ENCODE results near the gene TNFRSF11A.

TNFRSF11A gene

GRCh38 chr18:62300359-62300963, 24.6 kb upstream of the TNFRSF11A start:
- DNase-seq = no peak
- TF ChIP-seq GATA1 (IDR thresholded peaks at IDR 0.05; ENCODE audit: low read depth, low read length) (no peak), POLR2A (IDR thresholded peaks at IDR 0.05; ENCODE audit: low read length) (no peak)

- DNase-seq = no peak
- no peak for TF ChIP-seq GATA1 (IDR thresholded peaks at IDR 0.05; ENCODE audit: low read depth, low read length)
- TF ChIP-seq POLR2A (IDR thresholded peaks at IDR 0.05; ENCODE audit: low read length) = no peak
Measured at GRCh38 chr18:62301322-62301721, 23.8 kb upstream of the TNFRSF11A start.

- TF ChIP-seq GATA1 (IDR thresholded peaks at IDR 0.05; ENCODE audit: low read depth, low read length) (no peak), POLR2A (IDR thresholded peaks at IDR 0.05; ENCODE audit: low read length) (no peak)
- DNase-seq = no peak
Measured at GRCh38 chr18:62312851-62313250, 12.3 kb upstream of the TNFRSF11A start.

- no peak for TF ChIP-seq POLR2A (IDR thresholded peaks at IDR 0.05; ENCODE audit: low read length)
- TF ChIP-seq GATA1 (IDR thresholded peaks at IDR 0.05; ENCODE audit: low read depth, low read length) = no peak
- peak; percentile 27 to 79 for DNase-seq
Measured at GRCh38 chr18:62318228-62319180, 6.6 kb upstream of the TNFRSF11A start.

- TF ChIP-seq GATA1 (IDR thresholded peaks at IDR 0.05; ENCODE audit: low read depth, low read length) (no peak), POLR2A (IDR thresholded peaks at IDR 0.05; ENCODE audit: low read length) (no peak)
- DNase-seq = peak in 1 of 2 experiments; percentile 14
Measured at GRCh38 chr18:62321201-62321600, 3.9 kb upstream of the TNFRSF11A start.

GRCh38 chr18:62323483-62324180, 1.5 kb upstream of the TNFRSF11A start:
- no peak for DNase-seq
- TF ChIP-seq POLR2A (IDR thresholded peaks at IDR 0.05; ENCODE audit: low read length) (no peak), GATA1 (IDR thresholded peaks at IDR 0.05; ENCODE audit: low read depth, low read length) (no peak)

- DNase-seq = peak; percentile 33 to 41
- no peak for TF ChIP-seq POLR2A (IDR thresholded peaks at IDR 0.05; ENCODE audit: low read length)
- no peak for TF ChIP-seq GATA1 (IDR thresholded peaks at IDR 0.05; ENCODE audit: low read depth, low read length)
Measured at GRCh38 chr18:62324181-62324828, 805 bp upstream of the TNFRSF11A start.

- DNase-seq = peak; percentile 34 to 54
- no peak for TF ChIP-seq POLR2A (IDR thresholded peaks at IDR 0.05; ENCODE audit: low read length)
- TF ChIP-seq GATA1 (IDR thresholded peaks at IDR 0.05; ENCODE audit: low read depth, low read length) = no peak
Measured at GRCh38 chr18:62325806-62326645, 916 bp downstream of the TNFRSF11A start.

- TF ChIP-seq GATA1 (IDR thresholded peaks at IDR 0.05; ENCODE audit: low read depth, low read length) = no peak
- no peak for TF ChIP-seq POLR2A (IDR thresholded peaks at IDR 0.05; ENCODE audit: low read length)
- no peak for DNase-seq
Measured at GRCh38 chr18:62326646-62327348, 1.7 kb downstream of the TNFRSF11A start.

- no peak for DNase-seq
- TF ChIP-seq POLR2A (IDR thresholded peaks at IDR 0.05; ENCODE audit: low read length) = no peak
- no peak for TF ChIP-seq GATA1 (IDR thresholded peaks at IDR 0.05; ENCODE audit: low read depth, low read length)
Measured at GRCh38 chr18:62327977-62328376, 2.9 kb downstream of the TNFRSF11A start.

- no peak for DNase-seq
- TF ChIP-seq GATA1 (IDR thresholded peaks at IDR 0.05; ENCODE audit: low read depth, low read length) (no peak), POLR2A (IDR thresholded peaks at IDR 0.05; ENCODE audit: low read length) (no peak)
Measured at GRCh38 chr18:62328586-62329525, 3.7 kb downstream of the TNFRSF11A start.
